Neural cell (in vitro differentiated cells): Measurements from ENCODE around the gene KRTAP5-1. TPM values are rescaled to one million over a fixed set of nuclear protein-coding genes. Genes with fewer than 3 reads are reported as not detected.

Experiments used
- H2AFZ ChIP-seq: fragments of 200-600, 300-800 bp; sonication (generic), shearing (Covaris generic); 2 replicates; pipeline ENCODE4 v1.6.0; 2014; ENCODE audit warnings: low read depth, mild to moderate bottlenecking, antibody characterized with exemption, low read length, moderate library complexity
- H3F3A ChIP-seq: fragments of 200-600 bp; shearing (Covaris generic); 2 replicates; pipeline ENCODE4 v1.6.1; 2016; ENCODE audit warnings: mild to moderate bottlenecking, moderate library complexity, mixed read lengths, antibody characterized with exemption, low read length; ENCODE audit not compliant: insufficient read depth, poor library complexity, severe bottlenecking
- H3K27ac ChIP-seq: fragments of 200-600, 300-800 bp; sonication (generic), shearing (Covaris generic); 2 replicates; pipeline ENCODE4 v1.5.1; 2014; ENCODE audit warnings: mild to moderate bottlenecking, low read length, moderate library complexity
- H3K27me3 ChIP-seq: fragments of 300-800, 200-600 bp; sonication (generic), shearing (Covaris generic); 2 replicates; pipeline ENCODE4 v1.6.0; 2014; ENCODE audit warnings: mild to moderate bottlenecking, low read depth, low read length, moderate library complexity; ENCODE audit not compliant: insufficient read depth
- H3K36me3 ChIP-seq: fragments of 300-800, 200-600 bp; sonication (generic), shearing (Covaris generic); 2 replicates; pipeline ENCODE4 v1.5.1; 2014; ENCODE audit warnings: mild to moderate bottlenecking, antibody characterized with exemption, low read length, moderate library complexity; ENCODE audit not compliant: insufficient read depth
- H3K4me2 ChIP-seq: fragments of 300-800, 200-600 bp; sonication (generic), shearing (Covaris generic); 2 replicates; pipeline ENCODE4 v1.6.0; 2014; ENCODE audit warnings: mild to moderate bottlenecking, low read length
- H3K4me3 ChIP-seq: fragments of 300-800, 200-600 bp; sonication (generic), shearing (Covaris generic); 2 replicates; pipeline ENCODE4 v1.5.1; 2014; ENCODE audit warnings: mild to moderate bottlenecking, low read length, moderate library complexity
- H3K79me2 ChIP-seq: fragments of 200-600 bp; shearing (Covaris generic); replicated peaks from 2 replicates; pipeline ENCODE4 v1.6.0; 2014; ENCODE audit warnings: mild to moderate bottlenecking, low read length, moderate library complexity; ENCODE audit not compliant: insufficient read depth
- H3K9ac ChIP-seq: fragments of 300-800, 200-600 bp; sonication (generic), shearing (Covaris generic); 2 replicates; pipeline ENCODE4 v1.6.1; 2016; ENCODE audit warnings: mild to moderate bottlenecking, low read length, mixed read lengths
- H3K9me2 ChIP-seq: fragments of 200-600 bp; shearing (Covaris generic); 2 replicates; pipeline ENCODE4 v1.6.1; 2016; ENCODE audit warnings: mild to moderate bottlenecking, low read length, mixed read lengths; ENCODE audit not compliant: insufficient read depth
- H3K9me3 ChIP-seq: fragments of 200-600, 300-800 bp; sonication (generic), shearing (Covaris generic); 2 replicates; pipeline ENCODE4 v1.6.1; 2016; ENCODE audit warnings: mild to moderate bottlenecking, mixed run types, low read length, moderate library complexity, mixed read lengths
- H4K20me1 ChIP-seq: fragments of 200-600 bp; shearing (Covaris generic); 2 replicates; pipeline ENCODE4 v1.6.1; 2016; ENCODE audit warnings: mild to moderate bottlenecking, mixed run types; ENCODE audit not compliant: insufficient read depth
- EP300 ChIP-seq: fragments of 450-650 bp; conservative IDR thresholded peaks from 2 replicates; pipeline ENCODE4 v1.6.1; 2014; ENCODE audit warnings: antibody characterized with exemption, mild to moderate bottlenecking, moderate library complexity; ENCODE audit not compliant: poor library complexity, severe bottlenecking
- EZH2 ChIP-seq: fragments of 200-600, 300-800 bp; shearing (Covaris generic), sonication (generic); IDR thresholded peaks from 2 replicates; pipeline ENCODE4 v1.6.1; 2014; ENCODE audit warnings: antibody characterized with exemption, low read length, borderline replicate concordance, mild to moderate bottlenecking; ENCODE audit not compliant: insufficient read depth, poor library complexity, severe bottlenecking
- MXI1 ChIP-seq: fragments of 450-650 bp; conservative IDR thresholded peaks from 2 replicates; pipeline ENCODE4 v1.6.1; 2014; ENCODE audit warnings: antibody characterized with exemption, mild to moderate bottlenecking; ENCODE audit not compliant: poor library complexity, severe bottlenecking
- POLR2AphosphoS5 ChIP-seq: IDR thresholded peaks from 2 replicates; pipeline ENCODE4 v1.6.1; 2012
- RAD21 ChIP-seq: fragments of 450-650 bp; conservative IDR thresholded peaks from 2 replicates; pipeline ENCODE4 v1.6.1; 2014; ENCODE audit warnings: antibody characterized with exemption, mild to moderate bottlenecking, moderate library complexity
- REST ChIP-seq: IDR thresholded peaks from 2 replicates; pipeline ENCODE4 v1.6.1; 2012; ENCODE audit warnings: borderline replicate concordance
- SMC3 ChIP-seq: fragments of 450-650 bp; conservative IDR thresholded peaks from 2 replicates; pipeline ENCODE4 v1.6.1; 2014; ENCODE audit warnings: antibody characterized with exemption, mild to moderate bottlenecking, moderate library complexity; ENCODE audit not compliant: poor library complexity
- TAF1 ChIP-seq: IDR thresholded peaks from 2 replicates; pipeline ENCODE4 v1.6.1; 2012; ENCODE audit warnings: low read depth
- polyA plus RNA-seq: library from polyadenylated mRNA; depleted of rRNA; stranded (reverse); fragments of >200 nt; gene quantifications from 2 replicates; pipeline ENCODE4 v1.2.3, GENCODE V29; 2014
- TF ChIP-seq, protein P1 (sequence below): fragments of 450-650 bp; IDR thresholded peaks from 2 replicates; pipeline ENCODE4 v1.5.1; 2014; ENCODE audit warnings: antibody characterized with exemption, mild to moderate bottlenecking, moderate library complexity; ENCODE audit not compliant: poor library complexity, severe bottlenecking

Gene KRTAP5-1
- polyA plus RNA-seq, 1 donor from 2014 or later, result not detected

DNA sequence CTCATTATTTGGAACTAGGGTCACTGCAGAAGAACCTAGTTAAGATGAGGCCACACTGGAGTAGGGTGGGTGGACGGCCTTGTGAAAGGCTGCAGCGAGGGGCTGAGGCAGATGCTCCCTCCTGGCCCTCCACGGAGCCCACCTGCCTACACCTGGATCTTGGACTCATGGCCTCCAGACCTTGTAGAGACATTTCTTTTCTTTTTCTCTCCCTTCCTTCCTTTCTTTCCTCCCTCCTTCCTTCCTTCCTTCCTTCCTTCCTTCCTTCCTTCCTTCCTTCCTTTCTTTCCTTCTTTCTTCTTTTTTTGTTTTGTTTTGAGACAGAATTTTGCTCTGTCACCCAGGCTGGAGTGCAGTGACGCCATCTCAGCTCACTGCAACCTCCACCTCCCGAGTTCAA is 39.7 kb downstream of the KRTAP5-1 start:
- no peak overlapping the region for H3K9ac ChIP-seq
- no peak overlapping the region for H3K4me2 ChIP-seq
- no peaks in the 10 kb centered on the region for H4K20me1 ChIP-seq
- TF ChIP-seq POLR2AphosphoS5 (no peak), REST (no peak), EZH2 (no peak), TAF1 (no peak), SMC3 (no peak), EP300 (no peak), MXI1 (no peak), RAD21 (no peak)
- TF ChIP-seq, protein P1, sequence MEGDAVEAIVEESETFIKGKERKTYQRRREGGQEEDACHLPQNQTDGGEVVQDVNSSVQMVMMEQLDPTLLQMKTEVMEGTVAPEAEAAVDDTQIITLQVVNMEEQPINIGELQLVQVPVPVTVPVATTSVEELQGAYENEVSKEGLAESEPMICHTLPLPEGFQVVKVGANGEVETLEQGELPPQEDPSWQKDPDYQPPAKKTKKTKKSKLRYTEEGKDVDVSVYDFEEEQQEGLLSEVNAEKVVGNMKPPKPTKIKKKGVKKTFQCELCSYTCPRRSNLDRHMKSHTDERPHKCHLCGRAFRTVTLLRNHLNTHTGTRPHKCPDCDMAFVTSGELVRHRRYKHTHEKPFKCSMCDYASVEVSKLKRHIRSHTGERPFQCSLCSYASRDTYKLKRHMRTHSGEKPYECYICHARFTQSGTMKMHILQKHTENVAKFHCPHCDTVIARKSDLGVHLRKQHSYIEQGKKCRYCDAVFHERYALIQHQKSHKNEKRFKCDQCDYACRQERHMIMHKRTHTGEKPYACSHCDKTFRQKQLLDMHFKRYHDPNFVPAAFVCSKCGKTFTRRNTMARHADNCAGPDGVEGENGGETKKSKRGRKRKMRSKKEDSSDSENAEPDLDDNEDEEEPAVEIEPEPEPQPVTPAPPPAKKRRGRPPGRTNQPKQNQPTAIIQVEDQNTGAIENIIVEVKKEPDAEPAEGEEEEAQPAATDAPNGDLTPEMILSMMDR, result no peak
- H3K36me3 ChIP-seq, result no peaks in the 10 kb centered on the region
- H3F3A ChIP-seq, result no peaks in the 10 kb centered on the region
- no peaks in the 10 kb centered on the region for H3K9me2 ChIP-seq
- H3K79me2 ChIP-seq, result no peaks in the 10 kb centered on the region
- no peak overlapping the region for H3K4me3 ChIP-seq
- H3K27me3 ChIP-seq, result peaks cover 63% of the 10 kb centered on the region
- H2AFZ ChIP-seq, result no peak overlapping the region
- no peaks in the 10 kb centered on the region for H3K9me3 ChIP-seq
- H3K27ac ChIP-seq, result no peak overlapping the region

GRCh38 chr11:1544536-1544935 is 40.5 kb downstream of the KRTAP5-1 start:
- H3K4me2 ChIP-seq, result no peak overlapping the region
- H3K36me3 ChIP-seq, result no peaks in the 10 kb centered on the region
- no peaks in the 10 kb centered on the region for H3K9me3 ChIP-seq
- H4K20me1 ChIP-seq, result no peaks in the 10 kb centered on the region
- H3F3A ChIP-seq, result no peaks in the 10 kb centered on the region
- H2AFZ ChIP-seq, result no peak overlapping the region
- H3K9ac ChIP-seq, result no peak overlapping the region
- H3K79me2 ChIP-seq, result no peaks in the 10 kb centered on the region
- no peak overlapping the region for H3K27ac ChIP-seq
- H3K4me3 ChIP-seq, result no peak overlapping the region
- TF ChIP-seq EZH2, result no peak
- TF ChIP-seq POLR2AphosphoS5, result no peak
- no peak for TF ChIP-seq MXI1
- H3K9me2 ChIP-seq, result no peaks in the 10 kb centered on the region
- peaks cover 54% of the 10 kb centered on the region for H3K27me3 ChIP-seq
